PC-9 (cell line): ENCODE results near the gene ZBTB6. TPM values are rescaled to one million over a fixed set of nuclear protein-coding genes. Genes with fewer than 3 reads are reported as not detected.

Experiments used
- Bru-seq: library from RNA; stranded (reverse); fragments of 400-500 nt; gene quantifications from one replicate; lab custom pipeline; 2021; lab: Mats Ljungman, UMichigan
- BruChase-seq, 2 experiments: library from RNA; stranded (reverse); fragments of 400-500 nt; gene quantifications; one replicate each; lab custom pipeline; 2021; lab: Mats Ljungman, UMichigan
- BruUV-seq: library from RNA; stranded (reverse); fragments of 400-500 nt; replicated peaks from 2 replicates; lab custom pipeline; 2021; lab: Mats Ljungman, UMichigan
- CTCF ChIA-PET: fragments of 300-600 bp; sonication (Branson Sonifier 250); formaldehyde crosslinking; loops from one replicate; lab custom pipeline; 2022; ENCODE audit warnings: antibody characterized with exemption; lab: Charles Lee
- POLR2A ChIA-PET: fragments of 300-600 bp; sonication (Branson Sonifier 250); formaldehyde crosslinking; loops from one replicate; lab custom pipeline; 2022; ENCODE audit warnings: antibody characterized with exemption; ENCODE audit not compliant: unreplicated experiment; lab: Charles Lee
- DNase-seq, 2 experiments: peaks; one replicate each; pipeline versions ENCODE4 v3.0.0 to v3.0.0-alpha.2; 2015 to 2022; ENCODE audit warnings: mixed read lengths in 1 of 2
- H2AFZ ChIP-seq: fragments of 200-600 bp; sonication (generic); 2 replicates; pipeline ENCODE4 v1.8.1; 2017; ENCODE audit warnings: antibody characterized with exemption
- H3F3A ChIP-seq: fragments of 200-600 bp; sonication (generic); 2 replicates; pipeline ENCODE4 v1.8.1; 2017; ENCODE audit warnings: antibody characterized with exemption, mild to moderate bottlenecking, low read depth; ENCODE audit not compliant: insufficient read depth
- H3K27ac ChIP-seq: fragments of 200-600 bp; sonication (generic); 2 replicates; pipeline ENCODE4 v1.6.1; 2016; ENCODE audit warnings: mixed run types
- H3K27me3 ChIP-seq: fragments of 200-600 bp; sonication (generic); 2 replicates; pipeline ENCODE4 v1.6.1; 2016; ENCODE audit warnings: low read depth, mixed run types; ENCODE audit not compliant: insufficient read depth
- H3K36me3 ChIP-seq: fragments of 200-600 bp; sonication (generic); 2 replicates; pipeline ENCODE4 v1.6.1; 2016; ENCODE audit warnings: low read depth, mixed run types
- H3K4me1 ChIP-seq: fragments of 200-600 bp; sonication (generic); replicated peaks from 2 replicates; pipeline ENCODE4 v1.6.1; 2016; ENCODE audit warnings: mixed run types; ENCODE audit not compliant: insufficient read depth
- H3K4me2 ChIP-seq: fragments of 200-600 bp; sonication (generic); 2 replicates; pipeline ENCODE4 v1.6.1; 2017; ENCODE audit warnings: mixed run types
- H3K4me3 ChIP-seq: fragments of 200-600 bp; sonication (generic); 2 replicates; pipeline ENCODE4 v1.6.1; 2016; ENCODE audit warnings: mixed run types
- H3K79me2 ChIP-seq: fragments of 200-600 bp; sonication (generic); 2 replicates; pipeline ENCODE4 v1.6.1; 2017; ENCODE audit warnings: low read depth, mixed run types
- H3K9me2 ChIP-seq: fragments of 200-600 bp; sonication (generic); 2 replicates; pipeline ENCODE4 v1.8.1; 2017; ENCODE audit warnings: mild to moderate bottlenecking; ENCODE audit not compliant: insufficient read depth
- H3K9me3 ChIP-seq: fragments of 200-600 bp; sonication (generic); 2 replicates; pipeline ENCODE4 v1.8.1; 2016; ENCODE audit warnings: low read depth; ENCODE audit not compliant: insufficient read depth
- H4K20me1 ChIP-seq: fragments of 200-600 bp; sonication (generic); 2 replicates; pipeline ENCODE4 v1.8.1; 2017; ENCODE audit not compliant: insufficient read depth
- EZH2 ChIP-seq: fragments of 200-600 bp; sonication (generic); IDR thresholded peaks from 2 replicates; pipeline ENCODE4 v1.8.0; 2017; ENCODE audit warnings: antibody characterized with exemption, low read depth
- intact Hi-C: fragments of 100-400 bp; cut with micrococcal nuclease; formaldehyde crosslinking; loops from one replicate; pipeline ENCODE4 v1.10.0; 2022; ENCODE audit not compliant: unreplicated experiment
- long read RNA-seq: library from polyadenylated mRNA; stranded (forward); transcript quantifications from one replicate; pipeline ENCODE4 v2.0.0, GENCODE V29; 2022
- total RNA-seq: library from RNA; stranded (reverse); gene quantifications from 2 replicates; pipeline ENCODE4 v1.2.3, GENCODE V29; 2021
- TF ChIP-seq, protein P1 (sequence below): fragments of 200-600 bp; sonication (generic); conservative IDR thresholded peaks from 2 replicates; pipeline ENCODE4 v1.6.1; 2017; ENCODE audit warnings: mixed run types, antibody characterized with exemption, mild to moderate bottlenecking, moderate library complexity

ZBTB6 gene, protein sequence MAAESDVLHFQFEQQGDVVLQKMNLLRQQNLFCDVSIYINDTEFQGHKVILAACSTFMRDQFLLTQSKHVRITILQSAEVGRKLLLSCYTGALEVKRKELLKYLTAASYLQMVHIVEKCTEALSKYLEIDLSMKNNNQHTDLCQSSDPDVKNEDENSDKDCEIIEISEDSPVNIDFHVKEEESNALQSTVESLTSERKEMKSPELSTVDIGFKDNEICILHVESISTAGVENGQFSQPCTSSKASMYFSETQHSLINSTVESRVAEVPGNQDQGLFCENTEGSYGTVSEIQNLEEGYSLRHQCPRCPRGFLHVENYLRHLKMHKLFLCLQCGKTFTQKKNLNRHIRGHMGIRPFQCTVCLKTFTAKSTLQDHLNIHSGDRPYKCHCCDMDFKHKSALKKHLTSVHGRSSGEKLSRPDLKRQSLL
- total RNA-seq (7.7 and 8.7 TPM in 2 replicates), Bru-seq, nascent RNA (percentile 91 among the genes with signal in this experiment), BruChase-seq, experiment 1, labeled RNA remaining after a 2-hour chase (percentile 98 among the genes with signal in this experiment), BruChase-seq, experiment 2, labeled RNA remaining after a 6-hour chase (percentile 68 among the genes with signal in this experiment)
- long read RNA-seq, full-length matches to known transcripts, result 1 of 3 reads
- long read RNA-seq, partial matches to known transcripts, result 0 of 3 reads
- long read RNA-seq, other reads (novel, unspliced or antisense), result 2 of 3 reads

DNA sequence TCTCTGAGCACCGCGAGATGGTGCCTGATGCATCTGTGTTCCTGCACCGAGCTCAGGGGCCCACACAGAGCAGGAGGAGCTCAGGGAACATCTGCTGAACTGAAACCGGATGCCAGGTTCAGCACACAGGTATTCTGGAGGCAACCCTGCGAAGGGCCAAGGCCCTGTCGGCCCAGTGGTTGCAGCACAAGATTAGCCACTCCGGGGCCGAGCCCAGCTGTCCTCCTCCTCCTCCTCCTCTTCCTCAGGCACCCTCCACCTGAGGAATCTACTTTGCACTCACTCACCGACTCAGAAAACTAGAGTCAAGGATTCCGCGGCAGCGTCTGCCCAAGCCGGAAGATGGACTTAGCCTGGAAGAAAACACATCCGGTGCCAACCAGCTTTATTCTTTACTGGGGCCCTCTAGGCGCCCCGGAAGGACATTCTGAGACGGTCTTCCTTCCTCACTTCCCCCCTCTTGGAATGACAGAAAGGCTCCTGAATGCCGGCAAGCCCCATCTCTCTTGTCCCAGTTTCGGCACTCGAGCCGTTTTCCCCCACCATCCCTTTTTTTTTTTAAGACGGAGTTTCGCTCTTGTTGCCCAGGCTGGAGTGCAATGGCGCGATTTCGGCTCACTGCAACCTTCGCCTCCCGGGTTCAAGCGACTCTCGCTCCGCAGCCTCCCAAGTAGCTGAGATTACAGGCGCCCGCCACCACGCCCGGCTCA lies at the start of gene ZBTB6:
ZBTB6 (minus strand) TSS at position 360 of the 710 bp plus-strand sequence. CDS start 1,251 bp downstream, outside the sequence.
- ChIA-PET POLR2A (interaction anchor here (0.7 to 1.7 kb wide), 7 partner anchors 8 to 455 kb away, joined by 3 to 25 read pairs (median 12); partner anchors contain the start of genes RABGAP1 and ZBTB26), CTCF (interaction anchor here (0.6 to 0.9 kb wide), 2 partner anchors 20 to 79 kb away, joined by 3 to 7 read pairs; no protein-coding TSS in a partner anchor)
- BruUV-seq, result TSS peak; percentile 76
- peaks cover 43% of the 10 kb centered on the region for H3F3A ChIP-seq
- intact Hi-C loops, result loop anchor here (1.0 to 2.0 kb wide), 3 partner anchors 8 to 78 kb away; partner anchors contain the start of genes RC3H2 and ZBTB26
- H4K20me1 ChIP-seq, result no peaks in the 10 kb centered on the region; the same call in 1 of the 2 replicates
- TF ChIP-seq EZH2, result no peak
- TF ChIP-seq, protein P1, sequence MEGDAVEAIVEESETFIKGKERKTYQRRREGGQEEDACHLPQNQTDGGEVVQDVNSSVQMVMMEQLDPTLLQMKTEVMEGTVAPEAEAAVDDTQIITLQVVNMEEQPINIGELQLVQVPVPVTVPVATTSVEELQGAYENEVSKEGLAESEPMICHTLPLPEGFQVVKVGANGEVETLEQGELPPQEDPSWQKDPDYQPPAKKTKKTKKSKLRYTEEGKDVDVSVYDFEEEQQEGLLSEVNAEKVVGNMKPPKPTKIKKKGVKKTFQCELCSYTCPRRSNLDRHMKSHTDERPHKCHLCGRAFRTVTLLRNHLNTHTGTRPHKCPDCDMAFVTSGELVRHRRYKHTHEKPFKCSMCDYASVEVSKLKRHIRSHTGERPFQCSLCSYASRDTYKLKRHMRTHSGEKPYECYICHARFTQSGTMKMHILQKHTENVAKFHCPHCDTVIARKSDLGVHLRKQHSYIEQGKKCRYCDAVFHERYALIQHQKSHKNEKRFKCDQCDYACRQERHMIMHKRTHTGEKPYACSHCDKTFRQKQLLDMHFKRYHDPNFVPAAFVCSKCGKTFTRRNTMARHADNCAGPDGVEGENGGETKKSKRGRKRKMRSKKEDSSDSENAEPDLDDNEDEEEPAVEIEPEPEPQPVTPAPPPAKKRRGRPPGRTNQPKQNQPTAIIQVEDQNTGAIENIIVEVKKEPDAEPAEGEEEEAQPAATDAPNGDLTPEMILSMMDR, result no peak
- H3K4me1 ChIP-seq, result peaks cover 11% of the 10 kb centered on the region
- H3K27me3 ChIP-seq, result no peaks in the 10 kb centered on the region
- peak within 1 kb of the TSS; percentile 94 for H3K4me2 ChIP-seq
- peaks cover 38% of the 10 kb centered on the region for H3K79me2 ChIP-seq
- H3K9me2 ChIP-seq, result no peaks in the 10 kb centered on the region
- H3K27ac ChIP-seq, result peak within 1 kb of the TSS; percentile 76
- peak within 1 kb of the TSS; percentile 85 for H2AFZ ChIP-seq
- no peaks in the 10 kb centered on the region for H3K9me3 ChIP-seq
- H3K36me3 ChIP-seq, result peaks cover 23% of the 10 kb centered on the region
- peak within 1 kb of the TSS; percentile 74 for H3K4me3 ChIP-seq
- peak; percentile 77 to 78 for DNase-seq

DNA sequence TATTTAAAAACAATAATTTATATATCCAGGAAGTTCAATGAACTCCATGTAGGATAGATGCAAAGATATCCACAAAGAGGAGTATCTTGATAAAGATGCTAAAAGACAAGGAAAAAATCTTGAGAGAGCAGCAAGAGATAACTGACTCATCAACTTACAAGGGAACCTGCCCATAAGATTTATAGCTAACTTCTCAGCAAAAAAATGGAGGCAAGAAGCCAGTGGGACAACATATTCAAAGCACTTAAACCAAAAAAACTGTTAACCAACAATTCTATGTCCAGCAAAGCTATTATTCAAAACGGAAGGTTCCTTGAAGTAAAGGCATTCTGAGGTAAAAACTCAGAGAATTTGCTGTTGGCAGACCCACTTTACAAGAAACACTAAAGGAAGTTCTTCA lies 48.0 kb upstream of the ZBTB6 start:
- DNase-seq, result no peak
- CTCF ChIA-PET, result no interaction called here
- POLR2A ChIA-PET, result no interaction called here

More for the DNA sequence above, 48.0 kb upstream of the ZBTB6 start:
- BruUV-seq, result no TSS peak
- Histone ChIP-seq H3K4me3 (no peak overlapping the region), H4K20me1 (peaks cover 18% of the 10 kb centered on the region), H3K9me3 (no peaks in the 10 kb centered on the region), H3F3A (peaks cover 2% of the 10 kb centered on the region), H3K4me2 (no peak overlapping the region), H3K27ac (no peak overlapping the region), H3K9me2 (no peaks in the 10 kb centered on the region), H3K4me1 (no peaks in the 10 kb centered on the region), H3K36me3 (peaks cover 32% of the 10 kb centered on the region; the same call in 1 of the 2 replicates), H3K27me3 (no peaks in the 10 kb centered on the region), H3K79me2 (peaks cover 16% of the 10 kb centered on the region), H2AFZ (no peak overlapping the region)
- TF ChIP-seq EZH2, result no peak
- TF ChIP-seq, protein P1, result no peak
- intact Hi-C loops, result no loop called here
